Mammary epithelial cell (primary cell): Measurements from ENCODE around the gene ZNF627.

Experiments
- EZH2 ChIP-seq: IDR thresholded peaks from 2 replicates; pipeline ENCODE4 v1.6.1; 2012; ENCODE audit warnings: low read length, inconsistent platforms, borderline replicate concordance
- TF ChIP-seq, protein P1 (sequence below), 2 donors: IDR thresholded peaks in 1 of 2; conservative IDR thresholded peaks in 1 of 2; 2 replicates each; pipeline ENCODE4 v1.5.1; 2011 to 2012; ENCODE audit warnings: inconsistent platforms in 2 of 2, low read length in 2 of 2, mild to moderate bottlenecking in 2 of 2, control low read depth in 1 of 2, low read depth in 1 of 2; ENCODE audit not compliant: insufficient read depth in 1 of 2; ENCODE audit errors: extremely low read depth in 1 of 2

DNA sequence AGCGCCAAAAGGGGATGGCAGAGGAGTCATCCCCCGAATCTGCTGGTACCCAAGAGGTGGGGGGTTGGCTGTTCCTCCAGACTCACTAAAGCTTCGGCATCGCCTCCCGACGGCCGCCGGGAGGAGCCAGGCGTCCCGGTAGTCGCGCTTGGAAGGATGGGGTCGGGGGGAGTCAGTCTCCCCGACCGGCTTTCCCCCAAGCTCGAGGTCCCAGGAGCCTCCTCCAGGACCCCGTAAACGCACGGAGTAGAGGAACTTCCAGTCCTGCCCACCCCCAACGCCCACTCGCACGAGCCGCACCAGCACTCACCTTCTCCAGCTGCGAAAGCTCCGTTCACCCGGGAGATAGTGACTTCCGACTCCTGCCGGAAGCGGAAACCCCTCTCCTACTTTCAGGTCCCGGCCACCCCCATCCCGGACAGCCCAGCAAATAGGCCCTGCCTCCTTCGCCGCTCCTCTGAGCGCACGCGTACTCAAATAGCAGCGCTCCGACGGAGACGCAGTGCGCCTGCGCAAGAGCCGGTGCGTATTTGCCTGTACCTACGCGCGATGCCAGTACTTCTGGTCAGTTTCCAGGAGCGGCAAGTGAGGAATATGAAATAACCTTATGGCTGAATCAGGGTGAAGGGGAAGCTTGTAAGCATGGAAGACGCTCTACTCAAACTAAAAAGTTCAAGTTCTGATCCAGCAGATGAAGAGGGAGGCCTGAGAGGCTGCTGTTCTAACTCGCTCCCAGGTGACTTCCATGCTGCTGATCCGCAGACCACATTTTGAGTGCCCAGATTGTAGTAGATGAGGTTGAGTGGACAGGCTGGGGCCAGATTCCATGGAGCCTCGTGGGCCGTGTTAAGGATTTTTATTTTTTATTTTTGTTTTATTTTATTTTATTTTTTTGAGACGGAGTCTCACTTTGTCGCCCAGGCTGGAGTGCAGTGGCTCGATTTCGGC lies 38.1 kb upstream of the ZNF627 start, which contains the start of gene ELOF1:
- TF ChIP-seq, protein P1, sequence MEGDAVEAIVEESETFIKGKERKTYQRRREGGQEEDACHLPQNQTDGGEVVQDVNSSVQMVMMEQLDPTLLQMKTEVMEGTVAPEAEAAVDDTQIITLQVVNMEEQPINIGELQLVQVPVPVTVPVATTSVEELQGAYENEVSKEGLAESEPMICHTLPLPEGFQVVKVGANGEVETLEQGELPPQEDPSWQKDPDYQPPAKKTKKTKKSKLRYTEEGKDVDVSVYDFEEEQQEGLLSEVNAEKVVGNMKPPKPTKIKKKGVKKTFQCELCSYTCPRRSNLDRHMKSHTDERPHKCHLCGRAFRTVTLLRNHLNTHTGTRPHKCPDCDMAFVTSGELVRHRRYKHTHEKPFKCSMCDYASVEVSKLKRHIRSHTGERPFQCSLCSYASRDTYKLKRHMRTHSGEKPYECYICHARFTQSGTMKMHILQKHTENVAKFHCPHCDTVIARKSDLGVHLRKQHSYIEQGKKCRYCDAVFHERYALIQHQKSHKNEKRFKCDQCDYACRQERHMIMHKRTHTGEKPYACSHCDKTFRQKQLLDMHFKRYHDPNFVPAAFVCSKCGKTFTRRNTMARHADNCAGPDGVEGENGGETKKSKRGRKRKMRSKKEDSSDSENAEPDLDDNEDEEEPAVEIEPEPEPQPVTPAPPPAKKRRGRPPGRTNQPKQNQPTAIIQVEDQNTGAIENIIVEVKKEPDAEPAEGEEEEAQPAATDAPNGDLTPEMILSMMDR (conservative IDR thresholded peaks at IDR 0.05 in 1 of 2, IDR thresholded peaks at IDR 0.05 in 1 of 2; ENCODE audit: extremely low read depth in 1 of 2, insufficient read depth in 1 of 2, low read depth in 1 of 2, low read length in 2 of 2): peak in 1 of 2 donors; percentile 40
- TF ChIP-seq EZH2: no peak
